Measurements from ENCODE around the gene ZNF593. TPM values are rescaled to one million over a fixed set of nuclear protein-coding genes. Genes with fewer than 3 reads are reported as not detected.

ZNF593 gene
- total and polyA plus RNA-seq, 8 donors: 10.6 to 138 (median 74.1) TPM; not detected in 1

- intact Hi-C loops (cut with DNase I; ENCODE audit: low total_unique reads): no loop called here
- TF ChIP-seq POLR2A (IDR thresholded peaks at IDR 0.05) (no peak), POLR2AphosphoS5 (IDR thresholded peaks at IDR 0.05) (no peak), EP300 (IDR thresholded peaks at IDR 0.05) (no peak), CTCF (IDR thresholded peaks at IDR 0.05) (no peak)
- 61 to 69% (median 65%) methylated on average over 7 of the region's 7 CpGs for WGBS, 5 donors
- no peaks in the 10 kb centered on the region for H3K27me3 ChIP-seq
- H3K27ac ChIP-seq: peak overlapping the region in 4 of 5 donors; percentile 1 to 91 (median 52)
- H3K36me3 ChIP-seq: peaks cover 0 to 38% (median 20%) of the 10 kb centered on the region in 4 donors
- H3K9me3 ChIP-seq: no peaks in the 10 kb centered on the region
- no peak overlapping the region for H3K4me3 ChIP-seq
- peaks cover 22 to 98% (median 55%) of the 10 kb centered on the region in 4 donors for H3K4me1 ChIP-seq
- DNase-seq: no peak
Measured at GRCh38 chr1:26122988-26123973, 46.4 kb upstream of the ZNF593 start.

- H3K27me3 ChIP-seq: no peaks in the 10 kb centered on the region
- H3K9me3 ChIP-seq: no peaks in the 10 kb centered on the region
- intact Hi-C loops (cut with DNase I; ENCODE audit: low total_unique reads): no loop called here
- no peak overlapping the region for H3K4me3 ChIP-seq
- peaks cover 22 to 87% (median 52%) of the 10 kb centered on the region in 4 donors for H3K4me1 ChIP-seq
- 52 to 66% (median 58%) methylated on average over 4 of the region's 4 CpGs for WGBS, 5 donors
- no peak for DNase-seq
- peaks cover 0 to 24% (median 7%) of the 10 kb centered on the region in 4 donors for H3K36me3 ChIP-seq
- TF ChIP-seq EP300 (IDR thresholded peaks at IDR 0.05) (no peak), POLR2AphosphoS5 (IDR thresholded peaks at IDR 0.05) (no peak), CTCF (IDR thresholded peaks at IDR 0.05) (no peak), POLR2A (IDR thresholded peaks at IDR 0.05) (no peak)
- peak overlapping the region in 3 of 5 donors; percentile 9 to 91 (median 74) for H3K27ac ChIP-seq
Measured at GRCh38 chr1:26124418-26125331, 45.0 kb upstream of the ZNF593 start.

- peaks cover 22 to 80% (median 49%) of the 10 kb centered on the region in 4 donors for H3K4me1 ChIP-seq
- no peak for DNase-seq
- TF ChIP-seq POLR2AphosphoS5 (IDR thresholded peaks at IDR 0.05): no peak
- TF ChIP-seq EP300 (IDR thresholded peaks at IDR 0.05): no peak
- TF ChIP-seq POLR2A (IDR thresholded peaks at IDR 0.05): no peak
- no peak for TF ChIP-seq CTCF (IDR thresholded peaks at IDR 0.05)
- H3K4me3 ChIP-seq: no peak overlapping the region
- no peaks in the 10 kb centered on the region for H3K27me3 ChIP-seq
- peak overlapping the region in 4 of 5 donors; percentile 74 to 91 (median 80) for H3K27ac ChIP-seq
- H3K9me3 ChIP-seq: no peaks in the 10 kb centered on the region
- intact Hi-C loops (cut with DNase I; ENCODE audit: low total_unique reads): no loop called here
- peaks cover 0 to 20% (median 1%) of the 10 kb centered on the region in 4 donors for H3K36me3 ChIP-seq
Measured at GRCh38 chr1:26125382-26125781, 44.3 kb upstream of the ZNF593 start.

- H3K9me3 ChIP-seq: no peaks in the 10 kb centered on the region
- peaks cover 22 to 75% (median 49%) of the 10 kb centered on the region in 4 donors for H3K4me1 ChIP-seq
- peaks cover 0 to 14% (median 0%) of the 10 kb centered on the region in 4 donors for H3K36me3 ChIP-seq
- H3K27ac ChIP-seq: peak overlapping the region in 4 of 5 donors; percentile 74 to 91 (median 80)
- intact Hi-C loops (cut with DNase I; ENCODE audit: low total_unique reads): no loop called here
- DNase-seq: no peak
- TF ChIP-seq EP300 (IDR thresholded peaks at IDR 0.05): no peak
- TF ChIP-seq POLR2A (IDR thresholded peaks at IDR 0.05): no peak
- no peak for TF ChIP-seq POLR2AphosphoS5 (IDR thresholded peaks at IDR 0.05)
- no peak for TF ChIP-seq CTCF (IDR thresholded peaks at IDR 0.05)
- H3K4me3 ChIP-seq: no peak overlapping the region
- WGBS, 5 donors: 30 to 52% (median 36%) methylated on average over 1 of the region's 1 CpG
- no peaks in the 10 kb centered on the region for H3K27me3 ChIP-seq
Measured at GRCh38 chr1:26125946-26126320, 43.8 kb upstream of the ZNF593 start.

All from stomach (tissue), 9 donors.